Endothelial cell of umbilical vein (primary cell): Measurements from ENCODE around the gene TBC1D30. TPM values are rescaled to one million over a fixed set of nuclear protein-coding genes. Genes with fewer than 3 reads are reported as not detected.
A peak's percentile ranks its signal among the peaks of the same experiment; 100 is the strongest.
"Not testable (repeated sequence)": the region's sequence is repeated elsewhere in the genome, so short reads cannot be mapped to it uniquely, and the experiment has no call there.

Experiments
- Bru-seq: library from RNA; stranded (reverse); fragments of 400-500 nt; gene quantifications from one replicate; lab custom pipeline; 2021; lab: Mats Ljungman, UMichigan
- BruChase-seq, 2 experiments: library from RNA; stranded (reverse); fragments of 400-500 nt; gene quantifications; one replicate each; lab custom pipeline; 2021; lab: Mats Ljungman, UMichigan
- BruUV-seq: library from RNA; stranded (reverse); fragments of 400-500 nt; replicated peaks from 2 replicates; lab custom pipeline; 2021; lab: Mats Ljungman, UMichigan
- CTCF ChIA-PET: fragments of 300-600, 350-600 bp; sonication (Branson Sonifier 250); formaldehyde crosslinking; loops from one replicate; lab custom pipeline; 2021; ENCODE audit warnings: antibody characterized with exemption, inconsistent platforms; lab: Charles Lee
- POLR2A ChIA-PET: fragments of 300-600, 350-600 bp; sonication (Branson Sonifier 250); formaldehyde crosslinking; loops from one replicate; lab custom pipeline; 2021; ENCODE audit warnings: antibody characterized with exemption, inconsistent platforms; lab: Charles Lee
- DNase-seq: peaks from one replicate; pipeline ENCODE4 v3.0.0-alpha.2; 2011; ENCODE audit warnings: low read depth, low spot score
- FAIRE-seq: peaks from 2 replicates; lab custom pipeline; 2011; peaks lifted over from hg19 to GRCh38; lab: Jason Lieb, UNC
- H2AFZ ChIP-seq: 2 replicates; pipeline ENCODE4 v1.6.0; 2012; ENCODE audit warnings: low read depth, low read length, control low read depth, inconsistent platforms
- H3K27ac ChIP-seq: 2 replicates; pipeline ENCODE4 v1.5.1; 2011; ENCODE audit warnings: low read depth, mild to moderate bottlenecking, control low read depth, low read length, moderate library complexity; ENCODE audit not compliant: insufficient read depth
- H3K27me3 ChIP-seq, 2 experiments: 2 replicates each; pipeline versions ENCODE4 v1.6.0 to v1.6.1; 2011; ENCODE audit warnings: low read length in 2 of 2, mixed read lengths in 1 of 2; ENCODE audit not compliant: control insufficient read depth in 2 of 2, insufficient read depth in 2 of 2
- H3K36me3 ChIP-seq, 2 experiments: 2 replicates in 1 of 2; 3 replicates in 1 of 2; pipeline ENCODE4 v1.5.1; 2011; ENCODE audit warnings: low read length in 2 of 2, mild to moderate bottlenecking in 1 of 2, moderate library complexity in 1 of 2; ENCODE audit not compliant: control insufficient read depth in 2 of 2, insufficient read depth in 2 of 2; ENCODE audit errors: extremely low read depth in 1 of 2
- H3K4me1 ChIP-seq: 3 replicates; pipeline ENCODE4 v1.5.1; 2011; ENCODE audit warnings: mild to moderate bottlenecking, low read length; ENCODE audit not compliant: control insufficient read depth, insufficient read depth; ENCODE audit errors: extremely low read depth
- H3K4me2 ChIP-seq: 2 replicates; pipeline ENCODE4 v1.6.1; 2011; ENCODE audit warnings: low read length, control low read depth, mixed read lengths; ENCODE audit not compliant: insufficient read depth
- H3K4me3 ChIP-seq, 3 experiments: fragments of 200-600 bp in 1 of 3; sonication (generic), shearing (Covaris generic) in 1 of 3; replicated peaks in 1 of 3; 2 replicates each; pipeline ENCODE4 v1.5.1; 2011 to 2016; ENCODE audit warnings: control low read depth in 3 of 3, low read length in 3 of 3, mild to moderate bottlenecking in 2 of 3, inconsistent platforms in 1 of 3, low read depth in 1 of 3, moderate library complexity in 1 of 3; ENCODE audit not compliant: insufficient read depth in 1 of 3
- H3K79me2 ChIP-seq: 2 replicates; pipeline ENCODE4 v1.6.0; 2012; ENCODE audit warnings: low read length, inconsistent platforms; ENCODE audit not compliant: control insufficient read depth, insufficient read depth
- H3K9ac ChIP-seq: replicated peaks from 2 replicates; pipeline ENCODE3; 2011; ENCODE audit warnings: low read length, control low read depth; ENCODE audit not compliant: insufficient read depth; ENCODE audit errors: extremely low read depth
- H3K9me1 ChIP-seq: replicated peaks from 3 replicates; pipeline ENCODE4 v1.6.0; 2011; ENCODE audit warnings: mild to moderate bottlenecking, low read length; ENCODE audit not compliant: control insufficient read depth, insufficient read depth; ENCODE audit errors: extremely low read depth
- H3K9me3 ChIP-seq: replicated peaks from 2 replicates; pipeline ENCODE4 v1.5.1; 2012; ENCODE audit warnings: low read length, inconsistent platforms; ENCODE audit not compliant: control insufficient read depth, insufficient read depth
- H4K20me1 ChIP-seq: replicated peaks from 2 replicates; pipeline ENCODE3; 2011; ENCODE audit warnings: mild to moderate bottlenecking, low read length; ENCODE audit not compliant: control insufficient read depth, insufficient read depth; ENCODE audit errors: extremely low read depth
- EZH2 ChIP-seq: IDR thresholded peaks from 2 replicates; pipeline ENCODE4 v1.6.1; 2012; ENCODE audit warnings: borderline replicate concordance, low read depth, mild to moderate bottlenecking, moderate library complexity, low read length, inconsistent platforms; ENCODE audit not compliant: severe bottlenecking
- FOS ChIP-seq: IDR thresholded peaks from 2 replicates; pipeline ENCODE4 v1.6.1; 2011; ENCODE audit warnings: mild to moderate bottlenecking, low read length, moderate library complexity, borderline replicate concordance; ENCODE audit not compliant: insufficient read depth
- GATA2 ChIP-seq: IDR thresholded peaks from 2 replicates; pipeline ENCODE4 v1.7.0; 2011; ENCODE audit warnings: low read depth, mild to moderate bottlenecking, moderate library complexity, mixed read lengths, low read length; ENCODE audit not compliant: insufficient read length, insufficient read depth
- JUN ChIP-seq: IDR thresholded peaks from 2 replicates; pipeline ENCODE4 v1.6.1; 2011; ENCODE audit warnings: borderline replicate concordance, low read depth; ENCODE audit not compliant: insufficient read length, insufficient read depth
- MAX ChIP-seq: IDR thresholded peaks from 2 replicates; pipeline ENCODE4 v1.6.1; 2011; ENCODE audit not compliant: insufficient read depth, insufficient read length
- dilution Hi-C: fragments of 300-500 bp; cut with MboI; formaldehyde crosslinking; loops from one replicate; pipeline ENCODE4 v1.15.0; 2019; ENCODE audit warnings: low sequenced_read_pairs; ENCODE audit not compliant: extremely low pct_ligation_motif_present
- intact Hi-C: fragments of 100-400 bp; cut with micrococcal nuclease; formaldehyde crosslinking; loops from one replicate; pipeline ENCODE4 v1.10.0; 2022
- long read RNA-seq: library from polyadenylated mRNA; stranded (forward); transcript quantifications from one replicate; pipeline ENCODE4 v2.0.0, GENCODE V29; 2021
- polyA minus RNA-seq, 3 experiments: library from RNA; depleted of rRNA, polyadenylated mRNA; stranded (reverse); fragments of >200 nt; gene quantifications; 1 replicate in 1 of 3; 2 replicates in 2 of 3; pipeline ENCODE4 v1.2.3, GENCODE V29; 2011
- polyA plus RNA-seq, 4 experiments: library from polyadenylated mRNA; depleted of rRNA in 3 of 4; stranded (reverse) in 3 of 4; unstranded in 1 of 4; fragments of >200 nt; gene quantifications; 2 replicates each; pipeline versions ENCODE4 v1.2.1 to v1.2.3, GENCODE V29; 2011 to 2012; ENCODE audit warnings: missing spikeins in 1 of 4
- total RNA-seq: library from RNA; stranded (reverse); gene quantifications from 2 replicates; pipeline ENCODE4 v1.2.3, GENCODE V29; 2021

Gene TBC1D30
- total RNA-seq, result 4.4 and 7.4 TPM in 2 replicates
- polyA plus RNA-seq, result 4.9 and 7.6 TPM in 2 replicates
- polyA plus RNA-seq (2011; cell fraction: cytosol; rRNA removed), result 5.8 and 7.6 TPM in 2 replicates
- polyA plus RNA-seq (2011; cell fraction: nucleus; rRNA removed), result 4.0 and 5.0 TPM in 2 replicates
- 4.7 and 5.7 TPM in 2 replicates for polyA plus RNA-seq (2012)
- polyA minus RNA-seq, result 8.3 and 9.0 TPM in 2 replicates
- polyA minus RNA-seq (2011; cell fraction: cytosol; rRNA and poly(A)+ RNA removed), result 5.4 TPM
- 7.9 and 8.5 TPM in 2 replicates for polyA minus RNA-seq (2011; cell fraction: nucleus; rRNA and poly(A)+ RNA removed)
- percentile 49 among the genes with signal in this experiment for Bru-seq, nascent RNA
- BruChase-seq, experiment 1, labeled RNA remaining after a 6-hour chase, result percentile 46 among the genes with signal in this experiment
- percentile 50 among the genes with signal in this experiment for BruChase-seq, experiment 2, labeled RNA remaining after a 2-hour chase
- long read RNA-seq, partial matches to known transcripts, result 0 of 31 reads
- long read RNA-seq, other reads (novel, unspliced or antisense), result 31 of 31 reads

GRCh38 chr12:64824500-64825142, at the start of gene TBC1D30:
Gene TBC1D30, plus strand, starts transcription at chr12:64824647. Its CDS starts 233 bp downstream, at chr12:64824880.
- no peaks in the 10 kb centered on the region for H3K79me2 ChIP-seq
- FAIRE-seq (peak; percentile 62), DNase-seq (peak; percentile 41)
- POLR2A ChIA-PET, result no interaction called here
- BruUV-seq, result no TSS peak
- H3K36me3 ChIP-seq, result no peaks in the 10 kb centered on the region
- no peak within 1 kb of the TSS for H3K27ac ChIP-seq
- no peak for TF ChIP-seq JUN
- no peak for TF ChIP-seq FOS
- TF ChIP-seq MAX, result no peak
- no peak for TF ChIP-seq GATA2
- TF ChIP-seq EZH2, result no peak
- peak within 1 kb of the TSS; percentile 9 for H2AFZ ChIP-seq
- H3K9me3 ChIP-seq, result no peaks in the 10 kb centered on the region
- dilution Hi-C loops, result no loop called here
- H3K4me2 ChIP-seq, result peak within 1 kb of the TSS; percentile 45
- intact Hi-C loops, result no loop called here
- H3K4me3 ChIP-seq, result peak within 1 kb of the TSS in 2 of 3 experiments; percentile 28 to 31
- peaks cover 14% of the 10 kb centered on the region for H3K4me1 ChIP-seq
- no peaks in the 10 kb centered on the region for H3K9me1 ChIP-seq
- H3K27me3 ChIP-seq, result peaks cover 11 to 21% of the 10 kb centered on the region in 2 experiments
- CTCF ChIA-PET, result interaction anchor here (0.7 kb wide), 1 partner anchor 22 kb away, joined by 4 read pairs; no protein-coding TSS in a partner anchor
- no peaks in the 10 kb centered on the region for H4K20me1 ChIP-seq
- H3K9ac ChIP-seq, result no peak within 1 kb of the TSS

GRCh38 chr12:64775147-64775736, 49.2 kb upstream of the TBC1D30 start:
- BruUV-seq, FAIRE-seq: not testable (repeated sequence)

More at GRCh38 chr12:64775147-64775736, 49.2 kb upstream of the TBC1D30 start:
- H3K79me2 ChIP-seq, DNase-seq, H3K27ac ChIP-seq, H3K4me3 ChIP-seq, H3K9me1 ChIP-seq, H4K20me1 ChIP-seq, intact Hi-C loops, H2AFZ ChIP-seq, H3K9me3 ChIP-seq, H3K36me3 ChIP-seq, dilution Hi-C loops, H3K4me2 ChIP-seq, POLR2A ChIA-PET, H3K9ac ChIP-seq, H3K4me1 ChIP-seq: not testable (repeated sequence)
- peaks cover 8 to 18% of the 10 kb centered on the region in 2 experiments for H3K27me3 ChIP-seq
- CTCF ChIA-PET, result interaction anchor here (1.1 kb wide), 1 partner anchor 9 kb away, joined by 3 read pairs; no protein-coding TSS in a partner anchor
